Measurements from ENCODE around the gene TAL1. TPM values are rescaled to one million over a fixed set of nuclear protein-coding genes. Genes with fewer than 3 reads are reported as not detected.

The TAL1 gene
- total and polyA plus RNA-seq, 4 experiments from 2014 or later = not detected

- Histone ChIP-seq H3K27me3 (ENCODE audit: insufficient read depth, low read length) (peaks cover 10% of the 10 kb centered on the region), H3K4me1 (ENCODE audit: insufficient read depth, low read length) (peaks cover 7% of the 10 kb centered on the region), H3K4me3 (ENCODE audit: low read length in 2 of 2) (no peak overlapping the region), H3K36me3 (ENCODE audit: insufficient read depth, low read length) (no peaks in the 10 kb centered on the region), H3K27ac (ENCODE audit: low read depth, low read length) (no peak overlapping the region), H3K9me3 (ENCODE audit: control insufficient read depth in 1 of 2, low read length in 2 of 2) (no peaks in the 10 kb centered on the region)
- intact Hi-C loops (cut with micrococcal nuclease) = loop anchor here (5.0 kb wide), 1 partner anchor 534 kb away; no protein-coding TSS in a partner anchor
- Mint-ChIP-seq H3K4me3 (no peak overlapping the region), H3K27me3 (peaks cover 20 to 42% of the 10 kb centered on the region in 2 donors), H3K9me3 (peaks cover 0 to 4% (median 0%) of the 10 kb centered on the region in 8 donors), H3K36me3 (no peaks in the 10 kb centered on the region), H3K27ac (no peak overlapping the region), H3K4me1 (peaks cover 9 to 17% (median 13%) of the 10 kb centered on the region in 4 donors)
- CTCF ChIA-PET (ENCODE audit: partially characterized antibody) = interaction anchor here (1.2 to 12.3 kb wide), 11 partner anchors 13 to 550 kb away, joined by 3 to 169 read pairs (median 7); partner anchors contain the start of genes FOXD2 and PDZK1IP1
- POLR2A ChIA-PET (ENCODE audit: partially characterized antibody) = no interaction called here
- DNase-seq = no peak
These were observed 54.0 kb downstream of the TAL1 start for GRCh38 chr1:47178020-47178419.

- Histone ChIP-seq H3K4me3 (ENCODE audit: low read length in 2 of 2) (no peak overlapping the region), H3K27me3 (ENCODE audit: insufficient read depth, low read length) (peaks cover 10% of the 10 kb centered on the region), H3K9me3 (ENCODE audit: control insufficient read depth in 1 of 2, low read length in 2 of 2) (no peaks in the 10 kb centered on the region), H3K4me1 (ENCODE audit: insufficient read depth, low read length) (peaks cover 7% of the 10 kb centered on the region), H3K27ac (ENCODE audit: low read depth, low read length) (no peak overlapping the region), H3K36me3 (ENCODE audit: insufficient read depth, low read length) (no peaks in the 10 kb centered on the region)
- Mint-ChIP-seq H3K27me3 (peaks cover 11 to 36% of the 10 kb centered on the region in 2 donors), H3K36me3 (no peaks in the 10 kb centered on the region), H3K4me1 (peaks cover 9 to 17% (median 13%) of the 10 kb centered on the region in 4 donors), H3K4me3 (peak overlapping the region in 1 of 8 donors; percentile 49), H3K27ac (peak overlapping the region in 1 of 7 donors; percentile 48), H3K9me3 (peaks cover 0 to 12% (median 3%) of the 10 kb centered on the region in 8 donors)
- ChIA-PET POLR2A (ENCODE audit: partially characterized antibody) (no interaction called here), CTCF (ENCODE audit: partially characterized antibody) (interaction anchor here (0.7 to 12.3 kb wide), 8 partner anchors 9 to 553 kb away, joined by 3 to 169 read pairs (median 4); partner anchors contain the start of gene PDZK1IP1)
- peak; percentile 21 to 51 (median 36) for DNase-seq
- intact Hi-C loops (cut with micrococcal nuclease) = loop anchor here (5.0 kb wide), 1 partner anchor 537 kb away; no protein-coding TSS in a partner anchor
These were observed 56.6 kb downstream of the TAL1 start for GRCh38 chr1:47175227-47175934.

- ChIA-PET POLR2A (ENCODE audit: partially characterized antibody) (no interaction called here), CTCF (ENCODE audit: partially characterized antibody) (interaction anchor here (1.0 to 12.3 kb wide), 7 partner anchors 8 to 553 kb away, joined by 3 to 169 read pairs (median 4); partner anchors contain the start of gene PDZK1IP1)
- H3K36me3 ChIP-seq (ENCODE audit: insufficient read depth, low read length) = no peaks in the 10 kb centered on the region
- H3K27ac ChIP-seq (ENCODE audit: low read depth, low read length) = no peak overlapping the region
- intact Hi-C loops (cut with micrococcal nuclease) = loop anchor here (5.0 kb wide), 1 partner anchor 538 kb away; no protein-coding TSS in a partner anchor
- H3K9me3 ChIP-seq (ENCODE audit: control insufficient read depth in 1 of 2, low read length in 2 of 2) = no peaks in the 10 kb centered on the region
- H3K4me3 Mint-ChIP-seq = no peak overlapping the region
- peaks cover 0 to 12% (median 3%) of the 10 kb centered on the region in 8 donors for H3K9me3 Mint-ChIP-seq
- peaks cover 11 to 31% of the 10 kb centered on the region in 2 donors for H3K27me3 Mint-ChIP-seq
- H3K4me1 Mint-ChIP-seq = peaks cover 9 to 15% (median 12%) of the 10 kb centered on the region in 4 donors
- H3K27ac Mint-ChIP-seq = no peak overlapping the region
- DNase-seq = no peak
- H3K36me3 Mint-ChIP-seq = no peaks in the 10 kb centered on the region
- no peak overlapping the region for H3K4me3 ChIP-seq (ENCODE audit: low read length in 2 of 2)
- H3K4me1 ChIP-seq (ENCODE audit: insufficient read depth, low read length) = peaks cover 6% of the 10 kb centered on the region
- peaks cover 6% of the 10 kb centered on the region for H3K27me3 ChIP-seq (ENCODE audit: insufficient read depth, low read length)
These were observed 57.4 kb downstream of the TAL1 start for GRCh38 chr1:47174656-47175020.

- peaks cover 4 to 6% (median 5%) of the 10 kb centered on the region in 4 donors for H3K4me1 Mint-ChIP-seq
- Histone ChIP-seq H3K36me3 (ENCODE audit: insufficient read depth, low read length) (no peaks in the 10 kb centered on the region), H3K4me3 (ENCODE audit: low read length in 2 of 2) (no peak overlapping the region), H3K9me3 (ENCODE audit: control insufficient read depth in 1 of 2, low read length in 2 of 2) (no peaks in the 10 kb centered on the region), H3K27me3 (ENCODE audit: insufficient read depth, low read length) (peaks cover 4% of the 10 kb centered on the region), H3K27ac (ENCODE audit: low read depth, low read length) (no peak overlapping the region), H3K4me1 (ENCODE audit: insufficient read depth, low read length) (no peaks in the 10 kb centered on the region)
- H3K4me3 Mint-ChIP-seq = no peak overlapping the region
- no peak overlapping the region for H3K27ac Mint-ChIP-seq
- CTCF ChIA-PET (ENCODE audit: partially characterized antibody) = interaction anchor here (0.6 to 12.3 kb wide), 2 partner anchors 10 to 19 kb away, joined by 3 to 169 read pairs; partner anchors contain the start of gene PDZK1IP1
- peaks cover 16 to 35% of the 10 kb centered on the region in 2 donors for H3K27me3 Mint-ChIP-seq
- no peak for DNase-seq
- POLR2A ChIA-PET (ENCODE audit: partially characterized antibody) = no interaction called here
- intact Hi-C loops (cut with micrococcal nuclease) = no loop called here
- peaks cover 0 to 12% (median 4%) of the 10 kb centered on the region in 8 donors for H3K9me3 Mint-ChIP-seq
- no peaks in the 10 kb centered on the region for H3K36me3 Mint-ChIP-seq
These were observed 59.2 kb downstream of the TAL1 start for GRCh38 chr1:47172782-47173181.

Other genes with a start within 250 kb of the TAL1 start
- not detected for gene CYP4X1, start 208.6 kb downstream of the TAL1 start, total RNA-seq
- not detected for gene CYP4X1, start 208.6 kb downstream of the TAL1 start, polyA plus RNA-seq
- gene CYP4Z1, start 165.0 kb downstream of the TAL1 start, total RNA-seq = not detected
- not detected for gene CYP4Z1, start 165.0 kb downstream of the TAL1 start, polyA plus RNA-seq
- gene CYP4A22, start 94.8 kb downstream of the TAL1 start, total RNA-seq = not detected
- not detected for gene CYP4A22, start 94.8 kb downstream of the TAL1 start, polyA plus RNA-seq
- not detected for gene PDZK1IP1, start 42.2 kb downstream of the TAL1 start, total RNA-seq
- gene PDZK1IP1, start 42.2 kb downstream of the TAL1 start, polyA plus RNA-seq = not detected
- 1 to 10 TPM; 1.6 to 2.6 TPM for gene STIL, start 81.9 kb upstream of the TAL1 start, total RNA-seq
- under 1 TPM; 0.34 to 0.89 TPM for gene STIL, start 81.9 kb upstream of the TAL1 start, polyA plus RNA-seq
- 100 to 1,000 TPM; 152 to 153 TPM for gene CMPK1, start 101.6 kb upstream of the TAL1 start, total RNA-seq
- 100 to 1,000 TPM; 180 to 216 TPM for gene CMPK1, start 101.6 kb upstream of the TAL1 start, polyA plus RNA-seq
- gene FOXE3, start 184.1 kb upstream of the TAL1 start, total RNA-seq = not detected
- not detected for gene FOXE3, start 184.1 kb upstream of the TAL1 start, polyA plus RNA-seq
- gene FOXD2, start 205.8 kb upstream of the TAL1 start, total RNA-seq = under 1 TPM; 0.64 to 0.73 TPM
- under 1 TPM; 0.07 to 0.11 TPM for gene FOXD2, start 205.8 kb upstream of the TAL1 start, polyA plus RNA-seq